Measurements from ENCODE around the gene GSTM5.
"Not testable (repeated sequence)": the region's sequence is repeated elsewhere in the genome, so short reads cannot be mapped to it uniquely, and the experiment has no call there.

The GSTM5 gene

GRCh38 chr1:109732390-109732881 is 20.4 kb downstream of the GSTM5 start:
- no peak for DNase-seq

DNA sequence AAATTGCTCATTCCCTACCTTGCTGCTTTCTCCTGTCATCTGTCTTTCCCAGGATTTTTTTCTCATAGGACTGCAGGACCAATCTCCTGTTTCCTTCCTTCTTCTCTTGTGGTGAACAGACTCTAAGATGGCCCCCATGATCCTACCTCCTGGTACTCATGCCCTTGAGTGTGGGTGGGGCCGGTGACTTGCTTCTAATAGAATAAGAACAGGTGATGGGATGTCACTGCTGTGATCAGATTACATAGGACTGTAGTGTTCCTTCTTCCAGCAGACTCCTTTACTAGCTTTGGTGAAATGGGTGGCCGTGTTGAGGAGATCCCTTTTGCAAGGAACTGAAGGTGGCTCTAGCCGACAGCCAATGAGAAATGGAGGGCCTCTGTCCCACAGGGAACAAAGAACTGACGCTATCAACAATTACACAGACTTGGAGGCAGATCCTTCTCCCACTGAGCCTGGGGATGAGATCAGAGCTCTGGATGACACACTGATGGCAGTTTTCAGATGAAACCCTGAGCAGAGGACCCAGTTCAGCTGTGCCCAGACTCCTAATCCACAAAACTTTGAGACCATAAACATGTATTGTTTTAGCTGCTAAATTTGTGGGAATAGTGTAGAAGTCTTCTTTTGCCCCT is 21.3 kb downstream of the GSTM5 start:
- DNase-seq: no peak

GRCh38 chr1:109739738-109740614 is 27.9 kb downstream of the GSTM5 start:
- DNase-seq: peak; percentile 74

GRCh38 chr1:109740615-109741373 is 28.7 kb downstream of the GSTM5 start, which contains the start of gene GSTM3:
GSTM3 (minus strand) TSS chr1:109741038; CDS start chr1:109740287, 751 bp downstream.
- DNase-seq: no peak

DNA sequence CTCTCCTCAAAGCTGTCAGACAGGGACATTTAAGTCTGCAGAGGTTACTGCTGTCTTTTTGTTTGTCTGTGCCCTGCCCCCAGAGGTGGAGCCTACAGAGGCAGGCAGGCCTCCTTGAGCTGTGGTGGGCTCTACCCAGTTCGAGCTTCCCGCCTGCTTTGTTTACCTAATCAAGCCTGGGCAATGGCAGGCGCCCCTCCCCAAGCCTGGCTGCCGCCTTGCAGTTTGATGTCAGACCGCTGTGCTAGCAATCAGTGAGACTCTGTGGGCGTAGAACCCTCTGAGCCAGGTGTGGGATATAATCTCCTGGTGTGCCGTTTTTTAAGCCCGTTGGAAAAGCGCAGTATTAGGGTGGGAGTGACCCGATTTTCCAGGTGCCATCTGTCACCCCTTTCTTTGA is 36.3 kb downstream of the GSTM5 start:
- DNase-seq: not testable (repeated sequence)

DNA sequence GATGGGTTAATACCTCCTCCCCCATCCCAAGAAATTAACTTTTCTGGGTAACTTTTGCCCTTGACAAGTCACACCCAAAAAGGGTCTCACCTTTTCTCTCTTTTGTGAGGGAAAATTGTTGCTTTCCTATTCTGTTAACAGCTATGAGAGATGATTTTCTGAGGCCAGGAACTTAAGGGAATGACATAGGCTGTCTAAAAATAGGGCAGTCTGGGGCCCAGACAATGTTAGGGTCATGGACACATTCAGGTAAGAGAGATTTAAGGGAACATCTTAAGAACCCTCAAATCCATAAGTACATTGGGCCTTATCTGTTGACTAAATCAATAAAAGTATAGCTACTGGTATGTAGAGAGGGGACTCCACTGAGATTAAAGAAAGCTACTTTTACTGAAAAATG is 37.2 kb downstream of the GSTM5 start:
- DNase-seq: no peak

DNA sequence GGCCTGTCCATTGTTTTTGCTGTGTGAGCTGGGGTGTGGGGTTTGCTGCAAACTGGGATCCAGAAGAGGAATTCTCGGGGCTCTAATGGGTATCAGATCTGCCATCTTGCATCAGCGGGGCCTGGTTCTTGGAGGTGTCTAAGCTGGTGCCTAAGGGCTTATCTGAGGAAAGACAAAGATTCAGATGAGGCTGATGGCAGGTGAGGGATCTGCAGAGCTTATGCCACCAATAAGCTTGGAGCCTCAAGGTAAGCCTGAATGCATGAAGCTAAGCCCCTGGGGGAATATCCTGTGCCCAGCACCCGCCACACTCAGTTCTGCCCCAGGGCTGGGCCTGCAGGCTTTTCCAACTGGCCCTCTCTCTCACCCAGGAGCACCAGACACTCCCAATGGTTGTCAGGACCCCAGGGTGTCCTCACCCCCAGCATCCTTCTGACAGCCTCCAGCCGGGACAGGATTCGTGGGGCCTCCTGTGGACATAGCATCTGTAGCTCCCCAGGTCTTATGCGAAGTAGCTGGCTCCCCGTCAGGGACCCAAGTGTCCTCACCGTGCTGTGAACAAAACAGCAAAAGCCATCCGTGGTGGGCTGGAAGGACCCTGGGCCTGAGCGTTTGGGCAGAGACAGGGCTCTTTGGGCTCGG is 38.3 kb downstream of the GSTM5 start:
- DNase-seq: no peak

GRCh38 chr1:109750920-109751319 is 38.9 kb downstream of the GSTM5 start:
- no peak for DNase-seq

DNA sequence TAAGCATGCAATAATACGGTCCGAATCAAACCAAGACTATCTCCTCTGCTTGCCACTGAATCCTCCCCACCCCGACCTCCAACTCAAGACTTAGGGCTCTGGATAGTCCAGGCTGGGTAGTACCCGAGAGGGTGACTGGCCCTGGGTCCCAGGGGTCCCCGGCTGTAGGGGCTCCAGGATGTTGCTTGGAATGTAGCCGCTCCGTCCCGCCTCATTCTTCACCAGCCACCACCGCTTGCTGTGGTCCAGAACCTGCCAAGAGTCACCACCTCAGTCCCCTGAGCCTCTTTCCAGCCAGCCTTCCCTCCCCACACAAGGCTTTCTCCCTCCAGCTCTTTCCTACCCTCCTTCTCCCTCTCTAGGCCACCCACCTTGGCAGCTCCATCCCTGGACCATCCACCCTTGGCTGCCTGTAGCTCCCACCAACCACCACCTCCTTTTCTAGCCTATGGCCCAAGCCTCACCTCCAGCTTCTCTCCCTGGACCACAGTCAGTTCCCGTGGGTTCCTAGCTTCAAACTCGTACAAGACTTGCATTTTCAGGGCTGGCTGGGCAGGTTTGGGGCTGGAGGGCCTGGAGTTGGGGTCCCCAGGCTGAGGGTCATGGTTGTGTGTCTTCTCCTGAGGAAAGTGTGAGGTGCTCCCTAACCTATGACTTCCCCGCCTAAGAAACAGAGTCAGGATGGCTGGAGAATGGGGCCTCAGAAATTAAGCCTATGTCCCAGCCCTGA is 39.6 kb downstream of the GSTM5 start:
- no peak for DNase-seq

GRCh38 chr1:109754738-109755137 is 42.7 kb downstream of the GSTM5 start:
- DNase-seq: no peak

DNA sequence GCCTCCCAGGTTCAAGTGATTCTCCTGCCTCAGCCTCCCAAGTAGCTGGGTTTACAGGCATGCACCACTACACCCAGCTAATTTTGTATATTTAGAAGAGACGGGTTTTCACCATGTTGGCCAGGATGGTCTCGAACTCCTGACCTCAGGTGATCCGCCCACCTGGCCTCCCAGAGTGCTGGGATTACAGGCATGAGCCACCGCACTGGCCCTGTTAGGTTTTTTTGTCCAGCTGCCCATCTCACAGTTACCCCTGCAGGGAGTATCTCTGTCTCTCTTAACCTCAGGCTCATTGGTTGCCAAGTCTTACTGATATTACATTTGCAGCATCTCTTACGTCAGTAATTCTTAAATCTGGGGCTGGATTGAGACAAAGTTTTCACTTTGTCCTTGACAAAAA is 44.3 kb downstream of the GSTM5 start:
- DNase-seq: not testable (repeated sequence)

GRCh38 chr1:109756848-109757521 is 44.9 kb downstream of the GSTM5 start:
- DNase-seq: no peak

GRCh38 chr1:109757936-109758786 is 46.1 kb downstream of the GSTM5 start:
- DNase-seq: no peak

GRCh38 chr1:109759513-109760334 is 47.7 kb downstream of the GSTM5 start:
- DNase-seq: no peak

DNA sequence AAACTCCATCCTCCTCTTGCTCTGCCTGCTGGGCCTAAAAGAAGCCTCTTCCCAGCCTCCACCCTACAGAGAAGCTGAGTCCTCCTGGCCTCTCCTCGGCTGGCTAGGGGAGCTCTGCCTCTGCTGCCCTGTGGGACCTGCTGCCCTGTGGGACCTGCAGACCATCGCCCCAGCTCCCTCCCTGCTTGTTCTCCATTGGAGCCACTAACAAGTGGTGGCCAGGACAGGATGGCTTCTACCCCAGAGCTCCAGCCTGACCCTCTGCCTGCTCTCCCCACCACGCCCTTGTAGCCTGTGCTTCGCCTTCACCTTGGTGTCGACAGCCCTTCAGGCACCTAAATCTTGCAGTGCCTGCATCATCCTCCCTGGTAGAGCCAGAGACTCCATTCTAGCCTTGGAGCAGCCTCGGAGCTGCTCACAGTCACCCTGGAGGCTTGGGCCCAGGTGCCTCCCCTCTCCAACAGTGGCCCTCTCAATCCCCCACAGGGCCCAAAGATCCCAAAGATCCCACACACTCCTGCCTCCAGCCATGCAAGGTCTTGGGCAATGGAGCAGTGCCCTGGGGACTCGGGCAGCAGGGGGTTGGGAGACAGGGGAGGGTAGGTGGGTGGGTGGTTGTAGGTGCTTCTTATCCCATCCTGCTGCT is 48.7 kb downstream of the GSTM5 start:
- no peak for DNase-seq

DNA sequence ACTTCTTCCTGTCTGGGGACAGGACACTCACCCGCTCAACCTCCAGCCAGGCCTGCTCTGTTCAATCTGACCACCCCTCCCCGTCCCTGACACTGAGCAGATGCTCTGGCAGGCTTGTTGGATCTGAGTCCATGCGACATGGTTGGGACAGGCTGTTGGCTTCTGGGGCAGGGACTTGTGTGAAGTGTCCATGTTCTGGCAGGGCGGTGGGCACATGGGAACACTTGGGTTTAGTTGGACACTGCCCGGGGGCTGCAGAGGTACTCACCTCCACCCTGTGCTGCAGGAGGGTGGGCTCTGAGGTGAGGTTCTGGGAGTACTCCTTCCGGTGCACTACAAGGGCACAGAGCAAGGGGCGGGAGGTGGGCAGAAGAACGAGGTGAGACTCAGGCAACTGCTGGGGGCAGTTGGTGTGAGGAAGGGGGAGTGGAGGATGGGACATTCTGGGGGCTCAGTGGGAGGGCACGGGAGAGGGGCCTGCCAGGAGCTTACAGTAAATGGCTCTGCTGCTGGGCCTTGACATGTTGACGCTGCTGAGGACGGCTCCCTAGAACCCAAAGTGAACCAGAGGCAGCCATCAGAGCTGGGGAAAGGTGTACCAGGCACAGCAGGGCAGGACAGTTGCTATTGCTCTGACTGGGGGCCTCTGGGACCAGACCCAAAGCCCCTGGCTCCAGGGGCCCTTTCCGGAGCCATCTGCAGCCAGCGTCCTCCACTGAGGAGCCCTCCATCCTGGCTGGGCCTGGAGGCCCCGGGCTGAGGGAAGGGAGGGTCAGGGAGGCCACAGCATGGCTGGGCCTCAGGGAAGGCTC is 49.4 kb downstream of the GSTM5 start:
- no peak for DNase-seq

DNA sequence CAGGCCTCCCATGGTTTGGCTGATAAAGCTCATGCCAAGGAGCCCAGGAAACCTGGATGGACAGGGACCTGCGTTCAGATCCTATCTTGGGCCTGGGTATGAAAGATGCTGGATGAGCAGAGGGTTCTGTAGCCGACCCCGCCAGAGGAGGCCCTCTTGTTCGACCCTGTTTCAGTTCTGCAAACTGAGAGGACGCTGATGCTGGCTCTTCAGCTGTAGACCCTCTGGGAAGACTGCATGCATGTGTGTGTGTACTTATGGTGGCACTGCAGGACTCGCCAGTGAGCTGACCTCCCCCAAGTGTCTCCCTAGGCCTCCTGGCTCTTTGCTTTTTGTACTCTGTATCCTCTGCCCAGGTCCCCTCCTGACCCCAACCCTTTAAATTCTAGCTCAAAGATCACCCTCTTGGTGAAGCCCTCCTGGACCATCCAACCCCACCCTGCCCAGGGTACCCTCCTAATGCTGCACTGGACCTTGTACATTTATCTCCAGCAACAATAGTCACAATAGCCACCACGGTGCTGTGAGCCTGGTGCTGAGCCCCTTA is 50.1 kb downstream of the GSTM5 start:
- DNase-seq: no peak

All from midbrain (tissue), 1 donor.